NCI-H2196 (cell line): ENCODE results near the gene S100A3.

Source experiments
- DNase-seq: peaks from one replicate; lab custom pipeline; 2025; ENCODE audit not compliant: unreplicated experiment; lab: John Stamatoyannopoulos, UW

S100A3 gene

DNA sequence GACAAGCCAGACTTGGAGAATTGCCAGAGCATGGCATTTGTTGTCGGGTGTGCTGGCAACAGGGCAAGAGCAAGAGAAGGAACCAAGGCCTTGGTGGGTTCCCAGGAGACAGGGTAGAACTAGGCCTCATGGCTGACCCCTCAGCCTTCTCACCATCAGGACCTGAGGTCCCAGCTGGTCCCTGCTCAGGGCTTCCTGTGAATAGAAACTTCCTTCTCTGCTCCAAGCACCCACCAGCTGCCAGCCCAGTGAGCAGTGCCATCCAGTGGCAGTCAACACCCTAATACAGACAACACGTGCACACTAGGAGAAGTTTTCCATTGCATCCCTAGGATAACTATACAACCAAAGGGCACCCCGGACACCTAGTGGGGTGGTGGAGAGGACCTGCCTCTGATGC is 36.0 kb downstream of the S100A3 start:
- peak; percentile 10 for DNase-seq

DNA sequence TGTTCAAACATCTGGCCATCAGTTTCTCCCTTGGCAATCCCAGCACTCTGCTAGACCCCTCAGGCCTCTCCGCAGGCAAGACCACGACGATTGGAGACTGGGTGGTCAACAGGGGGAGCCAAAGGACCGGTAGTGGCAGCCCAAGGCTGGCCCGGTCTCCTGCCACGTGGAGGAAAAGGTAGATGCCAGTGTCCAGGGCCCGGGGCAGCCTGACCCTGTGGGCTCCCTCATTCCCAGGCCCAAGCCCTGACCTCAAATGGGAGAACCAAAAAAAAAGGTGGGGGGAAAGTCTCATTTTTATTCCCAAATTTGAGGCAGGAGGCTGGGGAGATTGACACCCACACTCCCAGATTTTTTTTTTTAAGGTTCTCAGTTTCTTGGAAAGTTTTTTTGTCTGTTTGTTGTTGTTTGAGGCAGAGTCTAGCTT is 38.1 kb downstream of the S100A3 start:
- DNase-seq = peak; percentile 78

DNA sequence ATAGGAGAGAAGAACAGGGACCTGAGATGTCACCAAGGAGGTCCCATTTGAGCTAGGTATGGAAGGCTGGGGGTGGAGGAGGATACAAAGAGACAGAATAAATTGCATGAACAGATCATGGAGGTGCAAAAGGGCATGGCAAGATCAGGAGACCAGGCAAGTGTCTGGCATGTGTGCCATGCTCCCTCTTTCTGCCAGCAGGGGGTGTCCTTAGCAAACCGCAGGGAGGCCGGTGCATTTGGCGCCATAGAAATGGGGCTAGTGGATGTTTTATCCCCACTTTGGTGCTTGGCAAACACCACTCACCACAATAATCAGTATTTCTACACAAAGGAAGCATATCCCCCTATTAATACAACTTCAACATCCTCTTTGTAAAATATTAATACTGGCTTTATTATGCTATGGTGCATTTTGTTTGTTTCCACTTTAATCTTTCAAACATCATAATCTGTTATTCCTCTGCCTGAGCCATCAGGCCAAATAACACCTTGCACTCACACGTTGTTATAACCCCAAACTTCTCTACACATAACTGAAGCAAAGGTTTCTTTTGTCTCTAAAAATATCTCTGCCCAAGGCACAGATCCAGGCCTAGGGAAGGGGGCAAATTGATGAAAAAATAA is 39.2 kb downstream of the S100A3 start:
- peak; percentile 23 for DNase-seq

DNA sequence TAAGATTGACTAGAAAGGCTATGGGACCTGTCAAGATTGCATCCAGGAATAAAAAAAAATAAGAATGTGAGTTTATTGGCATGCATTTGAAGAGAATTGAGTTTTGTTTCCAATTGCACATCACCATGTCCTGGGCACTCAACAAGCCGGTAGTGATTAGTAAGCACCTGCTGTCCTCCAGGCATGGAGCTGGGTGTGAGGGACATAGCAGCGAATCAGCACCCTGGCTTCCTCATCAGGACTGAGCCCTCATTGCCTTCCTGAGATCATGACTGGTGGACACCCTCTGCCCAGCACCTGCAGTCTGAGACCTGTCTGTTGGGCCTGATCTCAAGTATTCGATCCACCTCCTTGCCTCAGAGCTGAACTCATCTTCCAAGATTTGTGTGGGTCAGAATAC is 40.0 kb downstream of the S100A3 start:
- no peak for DNase-seq

DNA sequence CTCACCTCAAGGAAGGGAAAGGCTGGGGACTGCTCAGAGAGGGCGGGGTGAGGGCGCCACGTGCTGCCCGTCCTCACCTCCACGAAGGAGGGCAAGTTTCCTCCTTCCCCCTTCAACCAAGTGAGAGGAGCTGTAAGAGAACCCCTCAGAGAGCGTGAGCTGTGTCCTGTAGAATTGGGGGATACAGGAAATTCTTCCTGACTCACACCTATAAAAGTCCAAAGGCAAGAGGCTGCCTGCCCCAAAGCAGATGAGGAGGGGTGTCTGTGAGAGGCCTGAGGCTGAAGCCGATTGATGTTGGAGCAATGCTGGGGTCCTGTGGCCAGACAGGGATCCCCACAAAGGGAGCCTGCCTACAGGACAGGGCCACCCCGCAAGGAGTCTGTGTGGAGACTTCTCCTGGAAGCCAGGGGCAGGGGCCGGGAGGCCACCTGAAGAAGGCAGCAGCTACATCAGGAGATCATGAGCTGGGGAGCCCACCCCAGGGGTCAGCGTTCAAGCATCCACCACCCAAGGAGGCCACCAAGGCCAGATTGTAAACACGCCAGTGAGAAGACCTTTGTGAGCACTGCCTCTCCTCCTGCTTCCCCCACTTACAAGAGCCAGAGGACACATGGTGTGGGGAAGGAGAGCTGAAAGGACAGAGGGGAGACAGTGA is 41.0 kb downstream of the S100A3 start:
- no peak for DNase-seq

DNA sequence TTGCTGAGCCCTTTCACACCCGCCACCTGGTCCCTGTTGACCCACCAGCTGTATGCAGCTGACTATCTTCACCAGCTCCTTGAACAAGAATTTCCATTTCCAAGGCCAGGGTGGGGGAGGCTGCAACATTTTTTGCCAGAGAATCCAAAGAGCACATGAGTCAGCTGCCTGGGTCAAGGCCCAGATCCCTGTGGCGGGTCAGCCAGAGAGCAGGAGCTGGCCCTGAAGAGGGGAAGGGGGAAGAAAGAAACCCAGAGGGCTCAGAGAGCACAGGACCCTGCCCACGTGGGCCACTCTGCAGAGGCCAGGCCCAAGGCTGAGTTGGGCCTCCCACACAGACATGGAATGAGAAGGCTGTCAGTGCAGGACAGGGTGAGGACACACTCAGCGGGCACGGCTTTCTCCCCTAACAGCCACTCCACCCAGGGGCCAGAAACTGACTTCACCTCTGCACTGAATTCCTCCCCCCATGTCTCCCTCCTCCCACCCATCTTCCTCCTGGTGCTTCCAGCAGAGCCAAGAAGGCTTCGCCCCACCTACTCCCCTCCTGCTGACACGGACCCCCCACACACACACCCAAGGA is 42.1 kb downstream of the S100A3 start:
- peak; percentile 19 for DNase-seq

DNA sequence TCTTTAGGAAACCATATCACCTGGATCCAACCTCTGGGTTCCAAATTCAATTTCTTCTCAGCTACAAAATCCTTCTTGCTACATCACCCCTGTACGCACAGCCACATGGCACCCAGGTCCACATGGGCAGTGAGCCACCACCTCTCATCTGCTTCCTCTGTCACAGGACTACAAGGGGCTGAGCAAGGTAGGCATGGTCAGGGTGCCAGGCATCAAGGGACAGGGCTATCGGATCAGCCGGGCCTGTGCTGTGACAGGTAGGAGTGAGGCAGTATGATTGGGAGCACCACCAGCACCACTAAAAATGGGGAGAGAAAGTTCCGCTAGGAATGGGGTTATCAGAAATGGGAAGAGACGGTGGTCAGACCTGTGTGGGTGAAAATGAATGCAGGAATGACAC is 42.7 kb downstream of the S100A3 start:
- DNase-seq = no peak

DNA sequence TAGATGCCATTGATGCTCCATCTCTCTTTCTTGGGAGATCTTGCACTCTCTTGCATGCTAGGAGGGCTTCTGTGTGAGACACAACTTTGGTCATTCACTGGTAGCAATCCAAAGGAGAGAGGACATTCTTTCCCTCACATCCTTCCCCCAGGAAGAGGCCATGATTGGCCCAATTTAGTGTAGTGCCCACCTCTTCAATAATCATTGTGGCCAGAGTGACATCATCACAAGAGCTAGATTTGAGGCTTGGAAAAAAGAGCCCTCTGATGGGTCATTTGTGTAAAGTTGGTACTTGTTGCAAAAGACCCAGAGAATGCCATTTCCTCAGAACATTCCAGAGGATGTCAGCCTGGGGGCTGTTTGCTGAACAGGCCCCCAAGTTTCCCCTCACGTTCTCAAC is 43.5 kb downstream of the S100A3 start:
- DNase-seq = no peak

DNA sequence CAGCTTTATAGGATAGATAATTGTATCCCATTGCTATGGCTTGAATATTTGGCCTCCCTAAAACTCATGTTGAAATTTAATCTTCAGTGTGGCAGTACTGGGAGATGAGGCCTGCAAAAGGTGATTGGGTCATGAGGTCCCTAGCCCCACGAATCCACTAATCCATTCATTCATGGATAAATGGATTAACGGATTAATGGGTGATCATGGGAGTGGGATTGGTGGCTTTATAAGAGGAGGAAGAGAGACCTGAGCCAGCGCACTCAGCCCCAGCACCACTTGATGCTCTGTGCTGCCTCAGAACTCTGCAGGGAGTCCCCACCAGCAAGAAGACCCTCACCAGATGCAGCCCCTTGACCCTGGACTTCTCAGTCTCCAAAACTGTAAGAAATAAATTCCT is 45.3 kb downstream of the S100A3 start:
- DNase-seq = no peak

DNA sequence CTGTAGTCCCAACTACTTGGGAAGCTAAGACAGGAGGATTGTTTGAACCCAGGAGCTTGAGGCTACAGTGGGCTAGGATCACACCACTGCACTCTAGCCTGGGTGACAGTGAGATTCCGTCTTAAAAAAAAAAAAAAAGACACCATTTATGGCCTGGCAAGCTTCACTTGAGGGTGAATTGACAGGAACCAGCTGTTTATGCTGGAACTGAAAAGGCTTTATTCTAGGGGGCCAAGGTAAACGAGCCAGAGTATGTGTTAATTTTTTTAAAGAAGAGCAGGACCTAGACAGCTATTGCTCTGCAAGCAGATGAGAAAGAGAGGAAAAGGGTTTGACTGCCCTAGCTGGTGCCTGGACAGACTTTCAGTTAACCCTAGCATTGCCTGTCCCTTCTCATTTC is 50.3 kb downstream of the S100A3 start:
- no peak for DNase-seq
